ENCODE measurements around the gene EHMT1.

Gene EHMT1

DNA sequence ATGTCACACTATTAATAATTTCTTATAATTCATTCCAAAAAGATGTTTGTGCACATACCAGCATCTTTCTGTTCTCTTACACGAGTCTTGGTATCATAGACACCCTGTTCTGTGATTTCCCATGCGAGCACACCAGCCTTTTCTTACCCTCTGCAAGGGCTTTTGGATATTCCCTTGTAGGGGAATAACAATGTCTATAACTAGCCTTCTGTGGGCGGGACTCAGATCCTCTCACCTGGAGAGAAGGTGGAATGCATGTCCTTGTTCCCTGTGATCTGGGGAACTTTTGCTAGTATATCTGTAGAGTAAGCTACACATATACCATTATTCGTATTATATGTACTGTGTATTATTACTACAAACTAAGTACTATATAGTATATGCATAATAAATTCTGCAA lies 44.8 kb downstream of the EHMT1 start:
- ChIA-PET POLR2A (no interaction called here), CTCF (interaction anchor here (1.1 kb wide), 1 partner anchor 31 kb away, joined by 3 read pairs; no protein-coding TSS in a partner anchor)
- no peak for DNase-seq (ENCODE audit: extremely low spot score)
- TF ChIP-seq LEF1 (IDR thresholded peaks at IDR 0.05; ENCODE audit: borderline replicate concordance) (no peak), FOXA1 (IDR thresholded peaks at IDR 0.05) (no peak), TARDBP (IDR thresholded peaks at IDR 0.05) (no peak), NFRKB (IDR thresholded peaks at IDR 0.05) (no peak), SUZ12 (IDR thresholded peaks at IDR 0.05) (no peak), SP1 (IDR thresholded peaks at IDR 0.05) (no peak), ZNF384 (IDR thresholded peaks at IDR 0.05) (no peak), ARNT (IDR thresholded peaks at IDR 0.05) (no peak), BHLHE40 (IDR thresholded peaks at IDR 0.05; ENCODE audit: borderline replicate concordance) (no peak), L3MBTL2 (conservative IDR thresholded peaks at IDR 0.05) (no peak), CTBP1 (IDR thresholded peaks at IDR 0.05; ENCODE audit: borderline replicate concordance) (no peak), HDGF (IDR thresholded peaks at IDR 0.05; ENCODE audit: borderline replicate concordance) (no peak), FOXK2 (IDR thresholded peaks at IDR 0.05) (no peak), FOXM1 (IDR thresholded peaks at IDR 0.05; ENCODE audit: borderline replicate concordance) (no peak), ELF4 (IDR thresholded peaks at IDR 0.05) (no peak)
- TF ChIP-seq, protein P1, sequence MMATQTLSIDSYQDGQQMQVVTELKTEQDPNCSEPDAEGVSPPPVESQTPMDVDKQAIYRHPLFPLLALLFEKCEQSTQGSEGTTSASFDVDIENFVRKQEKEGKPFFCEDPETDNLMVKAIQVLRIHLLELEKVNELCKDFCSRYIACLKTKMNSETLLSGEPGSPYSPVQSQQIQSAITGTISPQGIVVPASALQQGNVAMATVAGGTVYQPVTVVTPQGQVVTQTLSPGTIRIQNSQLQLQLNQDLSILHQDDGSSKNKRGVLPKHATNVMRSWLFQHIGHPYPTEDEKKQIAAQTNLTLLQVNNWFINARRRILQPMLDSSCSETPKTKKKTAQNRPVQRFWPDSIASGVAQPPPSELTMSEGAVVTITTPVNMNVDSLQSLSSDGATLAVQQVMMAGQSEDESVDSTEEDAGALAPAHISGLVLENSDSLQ (IDR thresholded peaks at IDR 0.05), result no peak

DNA sequence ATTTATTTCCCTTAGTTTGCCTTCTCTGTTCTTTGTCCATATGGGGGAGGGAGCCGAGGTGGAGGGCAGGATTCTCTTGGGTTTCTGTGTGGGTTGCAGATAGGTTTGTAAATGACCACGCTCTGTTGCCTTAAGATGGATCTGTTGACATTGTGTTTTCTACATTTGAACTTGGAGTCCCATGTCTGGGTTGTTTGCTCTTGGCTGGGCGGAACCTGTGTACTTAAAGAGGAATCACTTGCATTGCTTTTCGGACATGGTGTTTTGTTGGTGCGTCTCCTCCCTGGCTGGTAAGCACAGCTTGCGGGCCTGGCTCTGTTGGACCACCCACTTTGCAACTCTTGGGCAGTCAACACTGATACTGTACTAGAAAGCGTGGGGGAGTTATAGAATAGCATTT lies 45.9 kb downstream of the EHMT1 start:
- ChIA-PET POLR2A (no interaction called here), CTCF (interaction anchor here (1.1 kb wide), 1 partner anchor 30 kb away, joined by 3 read pairs; no protein-coding TSS in a partner anchor)
- DNase-seq (ENCODE audit: extremely low spot score), result no peak
- TF ChIP-seq SUZ12 (IDR thresholded peaks at IDR 0.05) (no peak), CTBP1 (IDR thresholded peaks at IDR 0.05; ENCODE audit: borderline replicate concordance) (no peak), FOXM1 (IDR thresholded peaks at IDR 0.05; ENCODE audit: borderline replicate concordance) (no peak), ZNF384 (IDR thresholded peaks at IDR 0.05) (no peak), ELF4 (IDR thresholded peaks at IDR 0.05) (no peak), SP1 (IDR thresholded peaks at IDR 0.05) (no peak), FOXA1 (IDR thresholded peaks at IDR 0.05) (no peak), FOXK2 (IDR thresholded peaks at IDR 0.05) (no peak), NFRKB (IDR thresholded peaks at IDR 0.05) (no peak)
- TF ChIP-seq, protein P1 (IDR thresholded peaks at IDR 0.05), result no peak

DNA sequence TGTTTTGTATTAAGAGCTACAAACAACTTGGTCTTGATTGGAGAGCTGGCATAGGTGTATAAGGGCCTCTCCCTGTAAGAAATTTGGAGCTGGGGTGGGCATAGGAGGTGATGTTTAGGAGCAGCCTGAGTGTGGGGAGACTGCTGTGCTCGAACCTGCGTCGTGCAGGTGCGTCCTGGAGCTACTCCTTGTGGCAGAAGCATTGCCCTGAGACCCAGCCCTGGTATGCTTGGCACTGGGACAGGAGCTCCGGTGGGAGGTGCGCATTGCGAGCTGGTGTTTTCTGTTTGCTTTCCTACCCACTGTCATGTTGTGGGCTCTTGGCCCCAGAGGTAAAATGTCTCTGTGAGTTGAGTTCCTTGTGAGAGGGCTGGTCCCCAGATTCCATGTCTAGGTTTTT lies 46.4 kb downstream of the EHMT1 start:
- POLR2A ChIA-PET, result interaction anchor here (0.7 kb wide), 1 partner anchor 46 kb away, joined by 3 read pairs; the partner anchor contains the start of gene EHMT1

DNA sequence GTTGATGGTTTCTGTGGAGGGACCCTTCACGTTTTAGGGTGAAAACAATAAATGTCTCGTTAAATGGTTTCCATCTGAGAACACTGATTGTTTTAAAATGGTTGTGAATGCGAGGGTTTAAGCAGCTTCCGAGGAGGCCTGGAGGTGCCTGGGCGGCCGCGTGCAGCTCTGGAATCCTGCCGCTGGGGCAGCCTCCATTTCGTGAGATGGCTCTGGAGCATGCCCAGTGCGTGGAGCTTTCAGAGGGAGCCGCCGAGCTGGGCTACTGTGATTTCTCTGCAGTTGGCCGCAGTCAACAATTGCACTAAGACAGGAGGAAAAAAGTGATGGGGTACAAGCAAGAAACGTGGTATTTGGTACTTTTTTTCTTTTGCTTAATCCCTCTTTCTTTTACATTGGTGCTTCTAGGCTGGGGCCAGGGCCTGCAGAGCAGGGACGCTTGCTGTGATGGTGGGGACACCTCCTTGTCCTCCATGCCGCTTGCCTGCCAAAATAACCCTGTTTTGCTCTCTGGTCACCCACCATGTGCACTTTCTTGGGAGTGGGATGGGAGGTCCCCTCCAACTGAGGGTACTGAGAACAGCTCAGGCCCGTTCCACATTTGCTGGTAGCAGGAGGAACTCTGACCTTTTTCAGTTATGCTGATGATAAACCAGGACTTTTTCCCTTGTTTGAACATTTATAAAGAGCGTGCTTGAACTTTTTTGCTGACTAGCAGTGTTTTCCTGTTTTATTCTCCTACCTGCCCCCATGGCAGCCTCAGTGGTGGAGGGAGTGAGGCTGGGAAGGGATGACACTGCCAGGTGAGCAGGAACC lies 47.1 kb downstream of the EHMT1 start:
- DNase-seq (ENCODE audit: extremely low spot score), result no peak
- no peak for TF ChIP-seq LEF1 (IDR thresholded peaks at IDR 0.05; ENCODE audit: borderline replicate concordance)
- TF ChIP-seq ZNF384 (IDR thresholded peaks at IDR 0.05), result no peak
- TF ChIP-seq ELF4 (IDR thresholded peaks at IDR 0.05), result no peak
- no peak for TF ChIP-seq HDGF (IDR thresholded peaks at IDR 0.05; ENCODE audit: borderline replicate concordance)
- TF ChIP-seq L3MBTL2 (conservative IDR thresholded peaks at IDR 0.05), result no peak
- TF ChIP-seq BHLHE40 (IDR thresholded peaks at IDR 0.05; ENCODE audit: borderline replicate concordance), result no peak
- POLR2A ChIA-PET, result interaction anchor here (0.7 kb wide), 1 partner anchor 47 kb away, joined by 3 read pairs; the partner anchor contains the start of gene EHMT1
- CTCF ChIA-PET, result interaction anchor here (0.6 kb wide), 1 partner anchor 51 kb away, joined by 3 read pairs; no protein-coding TSS in a partner anchor

More for the DNA sequence above, 46.4 kb downstream of the EHMT1 start:
- TF ChIP-seq TARDBP (IDR thresholded peaks at IDR 0.05) (no peak), HDGF (IDR thresholded peaks at IDR 0.05; ENCODE audit: borderline replicate concordance) (no peak), SUZ12 (IDR thresholded peaks at IDR 0.05) (no peak), L3MBTL2 (conservative IDR thresholded peaks at IDR 0.05) (no peak), CTBP1 (IDR thresholded peaks at IDR 0.05; ENCODE audit: borderline replicate concordance) (no peak), FOXK2 (IDR thresholded peaks at IDR 0.05) (no peak), SP1 (IDR thresholded peaks at IDR 0.05) (no peak), ZNF384 (IDR thresholded peaks at IDR 0.05) (no peak), FOXM1 (IDR thresholded peaks at IDR 0.05; ENCODE audit: borderline replicate concordance) (no peak), BHLHE40 (IDR thresholded peaks at IDR 0.05; ENCODE audit: borderline replicate concordance) (no peak), LEF1 (IDR thresholded peaks at IDR 0.05; ENCODE audit: borderline replicate concordance) (no peak), FOXA1 (IDR thresholded peaks at IDR 0.05) (no peak), NFRKB (IDR thresholded peaks at IDR 0.05) (no peak), ELF4 (IDR thresholded peaks at IDR 0.05) (no peak), ARNT (IDR thresholded peaks at IDR 0.05) (no peak)
- TF ChIP-seq, protein P1 (IDR thresholded peaks at IDR 0.05), result no peak
- no peak for DNase-seq (ENCODE audit: extremely low spot score)
- CTCF ChIA-PET, result no interaction called here

DNA sequence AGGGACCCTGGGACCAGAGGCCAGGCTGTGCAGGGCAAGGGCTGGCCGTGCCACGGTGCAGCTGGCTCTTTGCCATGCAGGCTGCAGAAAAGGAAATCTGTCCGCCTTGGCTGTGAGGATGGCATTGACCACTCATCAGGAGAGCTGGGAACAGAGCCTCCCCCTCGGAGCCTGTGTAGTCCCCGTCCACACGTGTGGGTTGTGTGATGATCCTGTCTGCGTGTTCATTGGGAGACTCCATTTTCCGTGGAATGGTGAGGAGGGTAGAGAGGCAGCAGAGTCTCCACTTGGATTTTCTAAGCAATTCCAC lies 47.7 kb downstream of the EHMT1 start:
- ChIA-PET CTCF (no interaction called here), POLR2A (no interaction called here)
- no peak for DNase-seq (ENCODE audit: extremely low spot score)
- TF ChIP-seq NFRKB (IDR thresholded peaks at IDR 0.05) (no peak), BHLHE40 (IDR thresholded peaks at IDR 0.05; ENCODE audit: borderline replicate concordance) (no peak), FOXA1 (IDR thresholded peaks at IDR 0.05) (no peak), SP1 (IDR thresholded peaks at IDR 0.05) (no peak), ZNF384 (IDR thresholded peaks at IDR 0.05) (no peak), FOXM1 (IDR thresholded peaks at IDR 0.05; ENCODE audit: borderline replicate concordance) (no peak), CTBP1 (IDR thresholded peaks at IDR 0.05; ENCODE audit: borderline replicate concordance) (no peak), FOXK2 (IDR thresholded peaks at IDR 0.05) (no peak), ARNT (IDR thresholded peaks at IDR 0.05) (no peak), L3MBTL2 (conservative IDR thresholded peaks at IDR 0.05) (no peak), SUZ12 (IDR thresholded peaks at IDR 0.05) (no peak), TARDBP (IDR thresholded peaks at IDR 0.05) (no peak), ELF4 (IDR thresholded peaks at IDR 0.05) (no peak), LEF1 (IDR thresholded peaks at IDR 0.05; ENCODE audit: borderline replicate concordance) (no peak), HDGF (IDR thresholded peaks at IDR 0.05; ENCODE audit: borderline replicate concordance) (no peak)
- TF ChIP-seq, protein P1 (IDR thresholded peaks at IDR 0.05), result no peak

All from HEK293T (cell line).